ENCODE measurements around the gene CPM.

Gene CPM

GRCh38 chr12:68873316-68873715 lies 59.7 kb downstream of the CPM start:
- TF ChIP-seq POLR2AphosphoS5 (IDR thresholded peaks at IDR 0.05; ENCODE audit: low read depth, low read length) (no peak), SIN3A (IDR thresholded peaks at IDR 0.05; ENCODE audit: borderline replicate concordance, insufficient read depth, low read length) (no peak), REST (IDR thresholded peaks at IDR 0.05; ENCODE audit: insufficient read depth in 1 of 2, low read depth in 2 of 2, low read length in 2 of 2) (no peak), TAF1 (IDR thresholded peaks at IDR 0.05; ENCODE audit: borderline replicate concordance, insufficient read depth, low read length) (no peak), FOXP2 (optimal IDR thresholded peaks at IDR 0.05; ENCODE audit: borderline replicate concordance, extremely low read depth, extremely low read length, insufficient read depth) (no peak)

- no peak for TF ChIP-seq SIN3A (IDR thresholded peaks at IDR 0.05; ENCODE audit: borderline replicate concordance, insufficient read depth, low read length)
Measured at GRCh38 chr12:68871921-68872320, 61.0 kb downstream of the CPM start.

- TF ChIP-seq POLR2AphosphoS5 (IDR thresholded peaks at IDR 0.05; ENCODE audit: low read depth, low read length) (no peak), FOXP2 (optimal IDR thresholded peaks at IDR 0.05; ENCODE audit: borderline replicate concordance, extremely low read depth, extremely low read length, insufficient read depth) (no peak), SIN3A (IDR thresholded peaks at IDR 0.05; ENCODE audit: borderline replicate concordance, insufficient read depth, low read length) (no peak), TAF1 (IDR thresholded peaks at IDR 0.05; ENCODE audit: borderline replicate concordance, insufficient read depth, low read length) (no peak), REST (IDR thresholded peaks at IDR 0.05; ENCODE audit: insufficient read depth in 1 of 2, low read depth in 2 of 2, low read length in 2 of 2) (no peak)
Measured at GRCh38 chr12:68871396-68871795, 61.6 kb downstream of the CPM start.

GRCh38 chr12:68870443-68870842 lies 62.5 kb downstream of the CPM start:
- no peak for TF ChIP-seq TAF1 (IDR thresholded peaks at IDR 0.05; ENCODE audit: borderline replicate concordance, insufficient read depth, low read length)
- no peak for TF ChIP-seq POLR2AphosphoS5 (IDR thresholded peaks at IDR 0.05; ENCODE audit: low read depth, low read length)
- TF ChIP-seq FOXP2 (optimal IDR thresholded peaks at IDR 0.05; ENCODE audit: borderline replicate concordance, extremely low read depth, extremely low read length, insufficient read depth) = no peak
- TF ChIP-seq REST (IDR thresholded peaks at IDR 0.05; ENCODE audit: insufficient read depth in 1 of 2, low read depth in 2 of 2, low read length in 2 of 2) = no peak
- TF ChIP-seq SIN3A (IDR thresholded peaks at IDR 0.05; ENCODE audit: borderline replicate concordance, insufficient read depth, low read length) = no peak

GRCh38 chr12:68870011-68870410 lies 63.0 kb downstream of the CPM start:
- TF ChIP-seq TAF1 (IDR thresholded peaks at IDR 0.05; ENCODE audit: borderline replicate concordance, insufficient read depth, low read length) = no peak
- no peak for TF ChIP-seq FOXP2 (optimal IDR thresholded peaks at IDR 0.05; ENCODE audit: borderline replicate concordance, extremely low read depth, extremely low read length, insufficient read depth)
- TF ChIP-seq POLR2AphosphoS5 (IDR thresholded peaks at IDR 0.05; ENCODE audit: low read depth, low read length) = no peak
- no peak for TF ChIP-seq REST (IDR thresholded peaks at IDR 0.05; ENCODE audit: insufficient read depth in 1 of 2, low read depth in 2 of 2, low read length in 2 of 2)
- no peak for TF ChIP-seq SIN3A (IDR thresholded peaks at IDR 0.05; ENCODE audit: borderline replicate concordance, insufficient read depth, low read length)

Data from PFSK-1 (cell line).